GM13977 (cell line): ENCODE data around the gene CEP97.

Experiments
- DNase-seq: peaks from one replicate; pipeline ENCODE4 v3.0.0; 2012; ENCODE audit warnings: low spot score
- in situ Hi-C: fragments of 300-500 bp; cut with MboI; formaldehyde crosslinking; loops from one replicate; pipeline ENCODE4 v1.12.0; 2022; ENCODE audit warnings: low sequenced_read_pairs, low pct_unique_long_range_greater_than_20kb, mixed read lengths, inconsistent platforms; ENCODE audit not compliant: unreplicated experiment
- TF ChIP-seq, protein P1 (sequence below): IDR thresholded peaks from 2 replicates; pipeline ENCODE4 v1.5.1; 2012; ENCODE audit warnings: mild to moderate bottlenecking, control low read depth; ENCODE audit not compliant: insufficient read depth; ENCODE audit errors: extremely low read depth, missing control alignments

Gene CEP97

DNA sequence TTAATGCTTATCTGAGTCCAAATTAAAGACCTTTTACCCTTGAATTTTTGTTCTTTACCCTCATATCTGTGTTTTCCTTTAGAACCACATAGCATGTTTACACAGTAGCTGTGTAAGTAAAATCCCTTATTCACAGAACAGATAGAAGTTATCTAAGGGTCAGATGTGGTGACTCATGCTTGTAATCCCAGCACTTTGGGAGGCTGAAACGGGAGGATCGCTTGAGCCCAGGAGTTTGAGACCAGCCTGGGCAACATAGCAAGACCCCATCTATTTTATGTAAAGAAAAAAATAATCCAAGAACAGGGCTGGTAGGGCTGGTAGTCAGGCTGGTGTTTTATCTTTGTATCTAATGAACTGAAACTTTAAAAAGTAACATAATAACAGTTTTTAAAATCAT lies 77.8 kb downstream of the CEP97 start:
- in situ Hi-C loops = loop anchor here (10.0 kb wide), 1 partner anchor 733 kb away; no protein-coding TSS in a partner anchor

DNA sequence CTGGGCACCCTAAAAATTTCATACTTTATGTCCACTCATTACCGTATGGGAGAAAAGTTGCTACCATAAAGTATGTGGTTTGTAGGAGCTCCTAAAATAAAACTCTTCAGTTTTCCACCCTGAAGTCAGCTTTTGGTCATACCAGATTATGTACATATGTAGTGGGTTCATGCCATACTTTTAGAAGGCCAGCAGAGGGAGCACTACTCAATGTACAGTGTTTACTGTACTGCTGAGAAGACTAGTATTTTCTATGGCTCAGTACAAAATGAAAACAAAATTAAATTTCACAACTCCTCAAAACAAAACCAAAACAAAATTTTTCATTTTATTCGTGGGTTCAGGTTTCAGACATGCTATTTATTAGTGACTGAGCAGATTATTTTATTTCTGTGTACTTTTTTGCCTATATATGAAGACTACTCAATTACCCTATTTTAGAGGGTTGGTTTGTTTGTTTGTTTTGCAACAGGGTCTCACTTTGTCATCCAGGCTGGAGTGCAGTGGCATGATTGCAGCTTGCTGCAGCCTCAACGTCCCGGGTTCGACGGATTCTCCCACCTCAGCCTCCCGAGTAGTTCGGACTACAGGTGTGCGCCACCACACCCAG lies 78.9 kb downstream of the CEP97 start:
- in situ Hi-C loops = loop anchor here (10.0 kb wide), 1 partner anchor 732 kb away; no protein-coding TSS in a partner anchor
- DNase-seq = peak; percentile 59
- TF ChIP-seq, protein P1, sequence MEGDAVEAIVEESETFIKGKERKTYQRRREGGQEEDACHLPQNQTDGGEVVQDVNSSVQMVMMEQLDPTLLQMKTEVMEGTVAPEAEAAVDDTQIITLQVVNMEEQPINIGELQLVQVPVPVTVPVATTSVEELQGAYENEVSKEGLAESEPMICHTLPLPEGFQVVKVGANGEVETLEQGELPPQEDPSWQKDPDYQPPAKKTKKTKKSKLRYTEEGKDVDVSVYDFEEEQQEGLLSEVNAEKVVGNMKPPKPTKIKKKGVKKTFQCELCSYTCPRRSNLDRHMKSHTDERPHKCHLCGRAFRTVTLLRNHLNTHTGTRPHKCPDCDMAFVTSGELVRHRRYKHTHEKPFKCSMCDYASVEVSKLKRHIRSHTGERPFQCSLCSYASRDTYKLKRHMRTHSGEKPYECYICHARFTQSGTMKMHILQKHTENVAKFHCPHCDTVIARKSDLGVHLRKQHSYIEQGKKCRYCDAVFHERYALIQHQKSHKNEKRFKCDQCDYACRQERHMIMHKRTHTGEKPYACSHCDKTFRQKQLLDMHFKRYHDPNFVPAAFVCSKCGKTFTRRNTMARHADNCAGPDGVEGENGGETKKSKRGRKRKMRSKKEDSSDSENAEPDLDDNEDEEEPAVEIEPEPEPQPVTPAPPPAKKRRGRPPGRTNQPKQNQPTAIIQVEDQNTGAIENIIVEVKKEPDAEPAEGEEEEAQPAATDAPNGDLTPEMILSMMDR = peak; percentile 73

More for the DNA sequence above, 77.8 kb downstream of the CEP97 start:
- TF ChIP-seq, protein P1 = no peak
- DNase-seq = no peak

DNA sequence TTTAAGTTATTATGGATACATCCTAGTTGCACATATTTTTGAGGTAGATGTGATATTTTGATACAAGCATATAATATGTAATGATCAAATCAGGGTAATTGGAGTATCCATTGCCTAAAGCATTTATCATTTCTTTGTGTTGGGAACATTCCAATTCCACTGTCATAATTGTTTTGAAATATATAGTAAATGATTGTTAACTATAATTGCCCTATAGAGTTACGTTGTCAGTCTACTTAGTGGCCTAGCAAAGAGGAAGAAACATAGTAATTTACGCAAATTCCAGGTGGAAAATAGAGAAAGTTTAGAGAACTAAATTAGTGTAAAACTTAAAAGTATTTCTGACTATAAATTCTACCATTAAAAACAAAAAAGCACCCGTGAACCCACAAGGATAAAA lies 79.5 kb downstream of the CEP97 start:
- in situ Hi-C loops = loop anchor here (10.0 kb wide), 1 partner anchor 731 kb away; no protein-coding TSS in a partner anchor
- DNase-seq = no peak
- TF ChIP-seq, protein P1 = no peak

DNA sequence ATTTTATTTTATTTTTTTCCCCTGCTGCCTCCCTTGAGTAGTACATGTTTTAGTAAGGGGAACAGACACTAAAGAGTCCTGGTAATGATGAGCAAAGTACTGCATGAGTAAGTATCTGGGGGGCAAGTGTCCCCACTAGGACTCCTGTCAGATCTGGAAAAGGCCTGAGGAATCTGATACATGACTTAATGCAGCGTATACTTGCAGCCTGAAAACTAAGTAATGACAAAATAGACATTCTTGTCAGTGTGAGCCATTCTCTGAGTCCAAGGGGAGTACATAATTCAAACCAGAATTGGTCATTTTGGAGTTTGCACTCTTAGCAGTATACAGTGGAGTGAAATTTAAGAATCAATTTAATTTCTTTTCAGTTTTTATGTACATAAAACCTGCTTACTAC lies 82.1 kb downstream of the CEP97 start:
- TF ChIP-seq, protein P1 = no peak
- DNase-seq = no peak
- in situ Hi-C loops = loop anchor here (10.0 kb wide), 1 partner anchor 728 kb away; no protein-coding TSS in a partner anchor

DNA sequence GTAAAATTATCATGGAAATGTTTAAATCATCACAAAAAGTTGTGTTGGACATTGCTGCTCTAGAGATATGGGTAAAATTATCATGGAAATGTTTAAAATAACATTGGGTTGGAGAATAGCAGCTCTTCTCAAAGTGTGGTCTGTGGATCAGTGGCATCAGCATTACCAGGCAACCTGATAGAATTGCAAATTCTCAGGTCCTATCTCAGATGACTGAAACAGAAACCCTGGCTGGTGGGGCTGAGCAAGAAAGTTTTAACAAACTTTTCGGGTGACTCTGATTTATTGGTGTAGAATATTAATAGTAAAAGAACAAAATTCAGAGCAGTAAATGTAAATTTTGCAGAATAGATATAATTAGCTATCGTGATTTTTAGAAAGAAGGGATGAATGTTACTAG lies 83.5 kb downstream of the CEP97 start:
- DNase-seq = peak; percentile 32
- TF ChIP-seq, protein P1 = no peak
- in situ Hi-C loops = loop anchor here (10.0 kb wide), 1 partner anchor 727 kb away; no protein-coding TSS in a partner anchor

DNA sequence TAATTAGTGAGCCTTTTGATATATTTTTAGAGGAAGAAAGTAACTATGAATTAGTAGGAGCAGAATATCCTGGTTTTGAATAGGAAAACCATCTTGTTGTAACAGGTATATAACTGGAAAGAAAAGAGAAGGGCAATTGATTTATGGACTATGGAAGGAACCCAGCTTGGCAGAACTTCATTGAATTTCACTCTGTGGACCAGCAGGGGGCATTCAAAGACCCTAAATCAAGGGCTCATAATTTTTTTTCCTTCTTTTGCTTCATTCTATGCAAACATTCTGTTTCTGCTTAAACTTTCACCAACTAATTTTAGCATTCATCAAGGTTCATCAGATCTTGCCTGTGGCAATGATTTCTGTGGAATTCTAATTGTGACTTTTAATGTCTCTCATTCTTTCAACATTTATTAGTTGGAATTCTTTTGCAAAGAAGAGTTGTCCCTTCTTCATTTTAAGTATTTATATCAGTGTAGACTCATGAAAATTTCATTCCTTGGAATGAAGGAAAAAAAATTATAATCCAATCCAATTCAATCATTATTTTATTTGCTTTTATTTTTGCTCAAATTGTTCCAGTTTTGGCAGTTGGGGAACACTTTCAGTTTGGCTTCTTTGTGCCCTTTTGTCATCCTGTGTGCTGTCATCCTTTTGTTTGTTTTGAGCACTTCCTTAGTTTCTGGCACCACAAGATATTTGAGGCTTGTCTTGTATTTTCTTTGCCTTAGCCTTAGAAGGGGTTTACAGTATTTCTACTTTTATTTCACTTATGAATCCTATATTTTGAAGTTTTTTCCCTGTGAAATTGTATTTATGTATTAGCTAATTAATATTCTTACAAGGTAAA lies 85.0 kb downstream of the CEP97 start:
- peak; percentile 43 for DNase-seq
- in situ Hi-C loops = loop anchor here (5.0 to 10.0 kb wide), 2 partner anchors 418 to 725 kb away; no protein-coding TSS in a partner anchor
- TF ChIP-seq, protein P1 = peak; percentile 65
